ENCODE data around the gene THOC6. TPM values are rescaled to one million over a fixed set of nuclear protein-coding genes. Genes with fewer than 3 reads are reported as not detected.

Gene THOC6
- total and polyA plus RNA-seq, 4 donors = 10.8 to 14.8 (median 11.7) TPM

DNA sequence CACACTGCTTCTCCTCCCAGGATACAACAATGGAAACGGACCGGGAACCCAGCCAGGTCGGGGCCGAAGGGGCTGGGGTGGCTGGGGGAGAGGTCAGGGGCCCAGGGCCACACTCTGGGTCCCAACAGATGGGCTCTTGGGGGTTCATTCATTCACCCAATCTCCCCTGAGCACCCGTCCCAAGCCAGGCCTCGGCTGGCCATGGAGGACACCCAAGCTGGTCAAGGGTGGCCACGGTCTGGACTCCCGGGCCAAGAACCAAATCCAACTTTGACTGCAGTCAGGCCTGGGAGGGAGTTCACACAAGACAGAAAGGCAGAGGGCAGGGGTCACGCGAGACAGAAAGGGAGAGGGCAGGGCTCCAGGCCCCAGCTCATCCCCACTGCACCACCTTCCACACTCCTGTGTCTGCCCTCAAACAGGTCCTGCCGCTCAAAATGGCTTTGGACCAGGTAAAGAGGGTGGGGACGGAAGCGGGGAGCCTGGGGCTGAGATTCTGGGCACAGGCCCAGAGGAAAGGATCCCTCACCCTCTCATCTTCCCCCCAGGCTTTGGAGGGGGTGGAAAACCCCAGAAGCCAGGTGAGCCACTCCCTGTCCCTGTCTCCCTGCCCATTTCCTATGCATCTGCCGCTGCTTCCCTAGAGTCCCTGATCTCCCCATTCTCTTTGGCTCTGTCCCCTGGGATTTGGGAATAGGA lies 31.3 kb upstream of the THOC6 start:
- WGBS = 87% methylated on average over 14 of the region's 14 CpGs
- Histone ChIP-seq H3K27ac (ENCODE audit: low read depth in 1 of 2, low read length in 2 of 2) (no peak overlapping the region), H3K36me3 (ENCODE audit: control insufficient read depth in 4 of 4, insufficient read depth in 3 of 4, low read depth in 1 of 4, low read length in 3 of 4) (no peaks in the 10 kb centered on the region), H3K27me3 (ENCODE audit: control insufficient read depth in 4 of 4, insufficient read depth in 4 of 4, low read length in 3 of 4) (no peaks in the 10 kb centered on the region), H3K4me3 (ENCODE audit: low read depth in 1 of 3, low read length in 3 of 3) (no peak overlapping the region), H3K4me1 (ENCODE audit: control insufficient read depth in 4 of 4, insufficient read depth in 4 of 4, low read length in 3 of 4) (no peaks in the 10 kb centered on the region), H3K9me3 (ENCODE audit: control insufficient read depth in 4 of 4, low read length in 3 of 4) (no peaks in the 10 kb centered on the region), H3K9ac (ENCODE audit: low read depth in 1 of 2, low read length in 2 of 2) (no peak overlapping the region)
- DNase-seq (ENCODE audit: low spot score) = no peak
- TF ChIP-seq SP1 (IDR thresholded peaks at IDR 0.05) (no peak), TAF1 (conservative IDR thresholded peaks at IDR 0.05) (no peak), JUND (IDR thresholded peaks at IDR 0.05) (no peak), FOXA2 (IDR thresholded peaks at IDR 0.05) (no peak), FOXA1 (IDR thresholded peaks at IDR 0.05) (no peak), YY1 (IDR thresholded peaks at IDR 0.05) (no peak), NR2F2 (IDR thresholded peaks at IDR 0.05) (no peak), RAD21 (IDR thresholded peaks at IDR 0.05) (no peak)
- TF ChIP-seq, protein P1, sequence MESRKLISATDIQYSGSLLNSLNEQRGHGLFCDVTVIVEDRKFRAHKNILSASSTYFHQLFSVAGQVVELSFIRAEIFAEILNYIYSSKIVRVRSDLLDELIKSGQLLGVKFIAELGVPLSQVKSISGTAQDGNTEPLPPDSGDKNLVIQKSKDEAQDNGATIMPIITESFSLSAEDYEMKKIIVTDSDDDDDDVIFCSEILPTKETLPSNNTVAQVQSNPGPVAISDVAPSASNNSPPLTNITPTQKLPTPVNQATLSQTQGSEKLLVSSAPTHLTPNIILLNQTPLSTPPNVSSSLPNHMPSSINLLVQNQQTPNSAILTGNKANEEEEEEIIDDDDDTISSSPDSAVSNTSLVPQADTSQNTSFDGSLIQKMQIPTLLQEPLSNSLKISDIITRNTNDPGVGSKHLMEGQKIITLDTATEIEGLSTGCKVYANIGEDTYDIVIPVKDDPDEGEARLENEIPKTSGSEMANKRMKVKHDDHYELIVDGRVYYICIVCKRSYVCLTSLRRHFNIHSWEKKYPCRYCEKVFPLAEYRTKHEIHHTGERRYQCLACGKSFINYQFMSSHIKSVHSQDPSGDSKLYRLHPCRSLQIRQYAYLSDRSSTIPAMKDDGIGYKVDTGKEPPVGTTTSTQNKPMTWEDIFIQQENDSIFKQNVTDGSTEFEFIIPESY (IDR thresholded peaks at IDR 0.05) = no peak
- TF ChIP-seq, protein P2, sequence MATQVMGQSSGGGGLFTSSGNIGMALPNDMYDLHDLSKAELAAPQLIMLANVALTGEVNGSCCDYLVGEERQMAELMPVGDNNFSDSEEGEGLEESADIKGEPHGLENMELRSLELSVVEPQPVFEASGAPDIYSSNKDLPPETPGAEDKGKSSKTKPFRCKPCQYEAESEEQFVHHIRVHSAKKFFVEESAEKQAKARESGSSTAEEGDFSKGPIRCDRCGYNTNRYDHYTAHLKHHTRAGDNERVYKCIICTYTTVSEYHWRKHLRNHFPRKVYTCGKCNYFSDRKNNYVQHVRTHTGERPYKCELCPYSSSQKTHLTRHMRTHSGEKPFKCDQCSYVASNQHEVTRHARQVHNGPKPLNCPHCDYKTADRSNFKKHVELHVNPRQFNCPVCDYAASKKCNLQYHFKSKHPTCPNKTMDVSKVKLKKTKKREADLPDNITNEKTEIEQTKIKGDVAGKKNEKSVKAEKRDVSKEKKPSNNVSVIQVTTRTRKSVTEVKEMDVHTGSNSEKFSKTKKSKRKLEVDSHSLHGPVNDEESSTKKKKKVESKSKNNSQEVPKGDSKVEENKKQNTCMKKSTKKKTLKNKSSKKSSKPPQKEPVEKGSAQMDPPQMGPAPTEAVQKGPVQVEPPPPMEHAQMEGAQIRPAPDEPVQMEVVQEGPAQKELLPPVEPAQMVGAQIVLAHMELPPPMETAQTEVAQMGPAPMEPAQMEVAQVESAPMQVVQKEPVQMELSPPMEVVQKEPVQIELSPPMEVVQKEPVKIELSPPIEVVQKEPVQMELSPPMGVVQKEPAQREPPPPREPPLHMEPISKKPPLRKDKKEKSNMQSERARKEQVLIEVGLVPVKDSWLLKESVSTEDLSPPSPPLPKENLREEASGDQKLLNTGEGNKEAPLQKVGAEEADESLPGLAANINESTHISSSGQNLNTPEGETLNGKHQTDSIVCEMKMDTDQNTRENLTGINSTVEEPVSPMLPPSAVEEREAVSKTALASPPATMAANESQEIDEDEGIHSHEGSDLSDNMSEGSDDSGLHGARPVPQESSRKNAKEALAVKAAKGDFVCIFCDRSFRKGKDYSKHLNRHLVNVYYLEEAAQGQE (IDR thresholded peaks at IDR 0.05) = no peak
- TF ChIP-seq, protein P3, sequence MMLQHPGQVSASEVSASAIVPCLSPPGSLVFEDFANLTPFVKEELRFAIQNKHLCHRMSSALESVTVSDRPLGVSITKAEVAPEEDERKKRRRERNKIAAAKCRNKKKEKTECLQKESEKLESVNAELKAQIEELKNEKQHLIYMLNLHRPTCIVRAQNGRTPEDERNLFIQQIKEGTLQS (IDR thresholded peaks at IDR 0.05) = no peak
- TF ChIP-seq, protein P4, sequence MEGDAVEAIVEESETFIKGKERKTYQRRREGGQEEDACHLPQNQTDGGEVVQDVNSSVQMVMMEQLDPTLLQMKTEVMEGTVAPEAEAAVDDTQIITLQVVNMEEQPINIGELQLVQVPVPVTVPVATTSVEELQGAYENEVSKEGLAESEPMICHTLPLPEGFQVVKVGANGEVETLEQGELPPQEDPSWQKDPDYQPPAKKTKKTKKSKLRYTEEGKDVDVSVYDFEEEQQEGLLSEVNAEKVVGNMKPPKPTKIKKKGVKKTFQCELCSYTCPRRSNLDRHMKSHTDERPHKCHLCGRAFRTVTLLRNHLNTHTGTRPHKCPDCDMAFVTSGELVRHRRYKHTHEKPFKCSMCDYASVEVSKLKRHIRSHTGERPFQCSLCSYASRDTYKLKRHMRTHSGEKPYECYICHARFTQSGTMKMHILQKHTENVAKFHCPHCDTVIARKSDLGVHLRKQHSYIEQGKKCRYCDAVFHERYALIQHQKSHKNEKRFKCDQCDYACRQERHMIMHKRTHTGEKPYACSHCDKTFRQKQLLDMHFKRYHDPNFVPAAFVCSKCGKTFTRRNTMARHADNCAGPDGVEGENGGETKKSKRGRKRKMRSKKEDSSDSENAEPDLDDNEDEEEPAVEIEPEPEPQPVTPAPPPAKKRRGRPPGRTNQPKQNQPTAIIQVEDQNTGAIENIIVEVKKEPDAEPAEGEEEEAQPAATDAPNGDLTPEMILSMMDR (IDR thresholded peaks at IDR 0.05; ENCODE audit: low read depth, low read length, missing input control) = no peak

DNA sequence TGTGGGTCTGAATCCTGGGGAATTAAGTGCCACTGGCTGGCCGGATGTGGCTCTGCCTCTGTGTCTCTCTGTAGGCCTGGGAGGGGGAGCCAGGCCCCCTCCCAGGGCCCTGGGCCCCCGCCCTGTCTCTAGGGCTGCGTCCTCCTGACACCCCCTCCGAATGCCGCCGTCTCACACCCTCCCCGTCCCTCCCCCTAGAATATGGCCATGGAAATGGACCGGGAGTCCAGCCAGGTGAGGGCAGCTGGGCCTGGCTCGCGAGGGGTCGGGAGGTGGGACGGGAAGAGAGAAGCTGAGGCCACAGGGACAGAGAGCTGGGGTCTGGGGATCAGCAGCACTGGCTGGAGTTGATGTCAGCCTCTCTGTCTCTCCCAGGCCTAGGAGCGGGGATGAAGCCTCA lies 27.5 kb upstream of the THOC6 start:
- 91% methylated on average over 13 of the region's 13 CpGs for WGBS
- Histone ChIP-seq H3K9me3 (ENCODE audit: control insufficient read depth in 4 of 4, low read length in 3 of 4) (no peaks in the 10 kb centered on the region), H3K27me3 (ENCODE audit: control insufficient read depth in 4 of 4, insufficient read depth in 4 of 4, low read length in 3 of 4) (no peaks in the 10 kb centered on the region), H3K4me1 (ENCODE audit: control insufficient read depth in 4 of 4, insufficient read depth in 4 of 4, low read length in 3 of 4) (no peaks in the 10 kb centered on the region), H3K9ac (ENCODE audit: low read depth in 1 of 2, low read length in 2 of 2) (no peak overlapping the region), H3K4me3 (ENCODE audit: low read depth in 1 of 3, low read length in 3 of 3) (no peak overlapping the region), H3K36me3 (ENCODE audit: control insufficient read depth in 4 of 4, insufficient read depth in 3 of 4, low read depth in 1 of 4, low read length in 3 of 4) (no peaks in the 10 kb centered on the region), H3K27ac (ENCODE audit: low read depth in 1 of 2, low read length in 2 of 2) (no peak overlapping the region)
- DNase-seq (ENCODE audit: low spot score) = no peak
- TF ChIP-seq, protein P3 (IDR thresholded peaks at IDR 0.05) = no peak
- TF ChIP-seq GABPA (IDR thresholded peaks at IDR 0.05 in 1 of 2, conservative IDR thresholded peaks at IDR 0.05 in 1 of 2) = no peak
- TF ChIP-seq NR2F2 (IDR thresholded peaks at IDR 0.05) = no peak
- no peak for TF ChIP-seq JUND (IDR thresholded peaks at IDR 0.05)
- no peak for TF ChIP-seq HNF4A (conservative IDR thresholded peaks at IDR 0.05)
- no peak for TF ChIP-seq RXRA (IDR thresholded peaks at IDR 0.05)
- TF ChIP-seq, protein P1 (IDR thresholded peaks at IDR 0.05) = no peak
- no peak for TF ChIP-seq RAD21 (IDR thresholded peaks at IDR 0.05)
- TF ChIP-seq, protein P5, sequence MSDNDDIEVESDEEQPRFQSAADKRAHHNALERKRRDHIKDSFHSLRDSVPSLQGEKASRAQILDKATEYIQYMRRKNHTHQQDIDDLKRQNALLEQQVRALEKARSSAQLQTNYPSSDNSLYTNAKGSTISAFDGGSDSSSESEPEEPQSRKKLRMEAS (IDR thresholded peaks at IDR 0.05) = no peak
- TF ChIP-seq TAF1 (conservative IDR thresholded peaks at IDR 0.05) = no peak
- no peak for TF ChIP-seq YY1 (IDR thresholded peaks at IDR 0.05)
- TF ChIP-seq, protein P4 (IDR thresholded peaks at IDR 0.05; ENCODE audit: low read depth, low read length, missing input control) = no peak
- no peak for TF ChIP-seq HNF4G (IDR thresholded peaks at IDR 0.05)
